Heart left ventricle (tissue), 16 donors: ENCODE data around the gene SLC1A4. TPM values are rescaled to one million over a fixed set of nuclear protein-coding genes. Genes with fewer than 3 reads are reported as not detected.

Experiments used
- ATAC-seq, 4 donors: fragments of 200-7000 bp; cut with Tn5 transposase; one replicate each; pipeline ENCODE4 v1.9.1; 2020 to 2022; ENCODE audit warnings: moderate library complexity in 4 of 4, mild to moderate bottlenecking in 3 of 4, moderate number of reproducible peaks in 1 of 4
- DNase-seq, 5 donors: peaks; one replicate each; pipeline ENCODE4 v3.0.0-alpha.2; 2020
- H3K27ac ChIP-seq, 12 donors: fragments of 200-600 bp; sonication (generic) in 4 of 12; one replicate each; pipeline versions ENCODE4 v1.5.0 to v1.8.0; 2016 to 2022; ENCODE audit warnings: mild to moderate bottlenecking in 2 of 12
- H3K27me3 ChIP-seq, 9 donors: fragments of 200-600 bp; sonication (generic) in 2 of 9; one replicate each; pipeline versions ENCODE4 v1.5.1 to v1.8.0; 2016 to 2022; ENCODE audit warnings: mild to moderate bottlenecking in 3 of 9
- H3K36me3 ChIP-seq, 9 donors: fragments of 200-600 bp; sonication (generic) in 2 of 9; one replicate each; pipeline versions ENCODE4 v1.5.0 to v1.8.0; 2018 to 2022; ENCODE audit warnings: mild to moderate bottlenecking in 2 of 9
- H3K4me1 ChIP-seq, 12 donors: fragments of 200-600 bp; sonication (generic) in 4 of 12; one replicate each; pipeline versions ENCODE4 v1.5.0 to v1.8.0; 2016 to 2022; ENCODE audit warnings: mild to moderate bottlenecking in 3 of 12
- H3K4me3 ChIP-seq, 12 donors: fragments of 200-600 bp; sonication (generic) in 4 of 12; one replicate each; pipeline versions ENCODE4 v1.5.0 to v1.8.0; 2017 to 2022; ENCODE audit warnings: mild to moderate bottlenecking in 9 of 12, moderate library complexity in 4 of 12
- H3K9me3 ChIP-seq, 12 donors: fragments of 200-600 bp; sonication (generic) in 4 of 12; one replicate each; pipeline versions ENCODE4 v1.5.0 to v1.8.0; 2016 to 2022; ENCODE audit warnings: mild to moderate bottlenecking in 1 of 12
- POLR2A ChIP-seq, 2 donors: fragments of 450-650 bp; IDR thresholded peaks; one replicate each; pipeline ENCODE4 v1.6.1; 2017; ENCODE audit warnings: antibody characterized with exemption in 2 of 2, mild to moderate bottlenecking in 2 of 2, moderate library complexity in 2 of 2
- WGBS, 4 donors: extraction: QIAGEN DNeasy Blood & Tissue Kit in 2 of 4; methylation state at CpG; one replicate each; pipeline versions ENCODE4 v1.1.5 to v1.1.7; 2013 to 2018; 5-methylcytosine and 5-hydroxymethylcytosine counted together
- intact Hi-C, 10 donors: fragments of 100-400 bp; cut with DNase I; formaldehyde crosslinking; loops; one replicate each; pipeline versions ENCODE4 v1.11.1 to v1.14.2; 2022
- polyA plus RNA-seq, 2 donors: library from polyadenylated mRNA; stranded (reverse); fragments of 200-250 nt; gene quantifications; one replicate each; pipeline ENCODE4 v1.2.3, GENCODE V29; 2013
- total RNA-seq, 9 donors: library from RNA; depleted of rRNA in 2 of 9; stranded (reverse); fragments of >200 nt in 2 of 9; fragmentation: NEBNext Ultra II Directional in 3 of 9; extraction: Animal tissue kit (Norgen Biotek cat#: 25700) in 3 of 9; gene quantifications; one replicate each; pipeline versions ENCODE4 v1.1.0 to v1.2.4, GENCODE V29; 2016 to 2023
- TF ChIP-seq, protein P1 (sequence below), 12 donors: fragments of 200-600 bp; sonication (generic) in 4 of 12; IDR thresholded peaks; one replicate each; pipeline versions ENCODE4 v1.5.0 to v1.8.0; 2018 to 2022; ENCODE audit warnings: antibody characterized with exemption in 12 of 12, mild to moderate bottlenecking in 5 of 12
- donor health status: ischemic (EF 13 %, LVEDD 7.1; RV severe dilation, severe dysfunction).
- donor health status: healthy with polysubstance abuse.
- donor health status: DM: no; HTN: yes; CAD: no.
- donor health status: DM: no; HTN: no; CAD: no.
- donor health status: ischemic (EF 25% LVEDD 6.9; RV normal size, moderate dysfunction).
- donor health status: ischemic (EF 25% LVEDD 5.7; RV mildly dilated, moderate dysfunction).
- donor health status: healthy.
- donor health status: DM: yes; HTN: yes; CAD: no.
- donor health status: ischemic (EF 35%, LVEDD 5.7; RV mildly dilated, moderate dysfunction).
- donor health status: nonischemic (EF 11% LVEDD 7.7; RV severe dilation, severe dysfunction).
- donor health status: DM: yes; HTN: yes; CAD: no.
- donor health status: PGD.
- donor health status: ischemic (EF 29% LVEDD 5.4; RV normal size, mild dysfunction).
- donor health status: nonischemic (EF 23%, LVEDD 6.1; RV moderate dilation, normal function).

Gene SLC1A4
- total and polyA plus RNA-seq, 11 donors = 3.0 to 22.4 (median 10.8) TPM

DNA sequence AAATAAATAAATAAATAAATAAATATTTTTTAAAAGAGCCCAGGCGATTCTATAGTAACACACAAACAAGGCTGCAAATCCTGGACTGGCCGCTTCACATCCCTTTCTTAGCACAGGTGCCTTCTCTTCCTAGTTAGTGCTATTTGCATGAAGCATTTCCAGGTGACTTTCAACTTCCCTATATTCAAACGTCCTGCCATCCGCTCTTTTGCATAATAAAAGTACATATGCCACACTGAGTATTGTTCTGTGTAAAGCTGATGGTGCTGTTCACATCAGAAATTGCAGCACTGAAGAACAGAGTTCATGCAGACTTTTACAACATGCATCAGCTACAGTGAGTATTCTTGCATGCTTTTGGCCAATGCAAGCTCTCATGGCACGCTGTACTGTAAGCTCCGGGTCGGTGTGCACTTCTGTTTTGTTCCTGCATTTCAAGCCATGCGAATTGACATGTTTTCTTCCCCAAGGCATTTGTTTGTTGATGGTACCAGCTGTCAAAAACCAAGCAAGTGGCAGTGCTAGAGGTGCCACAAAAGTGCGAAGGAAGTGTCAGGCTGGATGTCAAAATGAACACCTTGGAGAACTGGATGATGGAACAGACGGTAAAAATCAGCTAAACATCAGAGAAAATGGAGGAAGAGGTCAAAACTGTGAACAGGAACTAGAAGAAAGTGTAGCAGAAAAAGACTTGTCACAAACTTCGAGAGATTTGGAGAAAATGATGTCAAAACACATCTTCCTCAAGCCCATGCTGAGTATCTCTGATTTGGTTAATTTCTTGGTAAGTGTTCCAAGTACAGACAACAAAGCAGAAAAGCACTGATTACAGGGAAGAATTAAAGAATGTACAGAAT lies 41.5 kb downstream of the SLC1A4 start:
- WGBS, 4 donors = 86 to 89% (median 88%) methylated on average over 11 of the region's 11 CpGs
- no peak for DNase-seq
- Histone ChIP-seq H3K36me3 (no peaks in the 10 kb centered on the region), H3K27ac (no peak overlapping the region), H3K27me3 (no peaks in the 10 kb centered on the region), H3K4me1 (peaks cover 0 to 32% (median 8%) of the 10 kb centered on the region in 12 donors), H3K4me3 (no peak overlapping the region), H3K9me3 (no peaks in the 10 kb centered on the region)
- intact Hi-C loops = loop anchor here in 1 of 10 donors (5.0 kb wide), 1 partner anchor 33 kb away; no protein-coding TSS in a partner anchor
- ATAC-seq = no peak
- TF ChIP-seq, protein P1, sequence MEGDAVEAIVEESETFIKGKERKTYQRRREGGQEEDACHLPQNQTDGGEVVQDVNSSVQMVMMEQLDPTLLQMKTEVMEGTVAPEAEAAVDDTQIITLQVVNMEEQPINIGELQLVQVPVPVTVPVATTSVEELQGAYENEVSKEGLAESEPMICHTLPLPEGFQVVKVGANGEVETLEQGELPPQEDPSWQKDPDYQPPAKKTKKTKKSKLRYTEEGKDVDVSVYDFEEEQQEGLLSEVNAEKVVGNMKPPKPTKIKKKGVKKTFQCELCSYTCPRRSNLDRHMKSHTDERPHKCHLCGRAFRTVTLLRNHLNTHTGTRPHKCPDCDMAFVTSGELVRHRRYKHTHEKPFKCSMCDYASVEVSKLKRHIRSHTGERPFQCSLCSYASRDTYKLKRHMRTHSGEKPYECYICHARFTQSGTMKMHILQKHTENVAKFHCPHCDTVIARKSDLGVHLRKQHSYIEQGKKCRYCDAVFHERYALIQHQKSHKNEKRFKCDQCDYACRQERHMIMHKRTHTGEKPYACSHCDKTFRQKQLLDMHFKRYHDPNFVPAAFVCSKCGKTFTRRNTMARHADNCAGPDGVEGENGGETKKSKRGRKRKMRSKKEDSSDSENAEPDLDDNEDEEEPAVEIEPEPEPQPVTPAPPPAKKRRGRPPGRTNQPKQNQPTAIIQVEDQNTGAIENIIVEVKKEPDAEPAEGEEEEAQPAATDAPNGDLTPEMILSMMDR (IDR thresholded peaks at IDR 0.05) = no peak
- TF ChIP-seq POLR2A (IDR thresholded peaks at IDR 0.05) = no peak

- Histone ChIP-seq H3K9me3 (no peaks in the 10 kb centered on the region), H3K4me1 (peaks cover 0 to 30% (median 8%) of the 10 kb centered on the region in 12 donors), H3K27ac (no peak overlapping the region), H3K27me3 (no peaks in the 10 kb centered on the region), H3K4me3 (no peak overlapping the region), H3K36me3 (no peaks in the 10 kb centered on the region)
- DNase-seq = no peak
- TF ChIP-seq, protein P1 (IDR thresholded peaks at IDR 0.05) = no peak
- intact Hi-C loops = loop anchor here in 2 of 10 donors (2.0 to 5.0 kb wide), 2 partner anchors 34 to 115 kb away; no protein-coding TSS in a partner anchor
- ATAC-seq = peak in 1 of 4 donors; percentile 15
- WGBS, 4 donors = 69 to 82% (median 74%) methylated on average over 8 of the region's 8 CpGs
These were observed 42.3 kb downstream of the SLC1A4 start for GRCh38 chr2:65031341-65032018.

DNA sequence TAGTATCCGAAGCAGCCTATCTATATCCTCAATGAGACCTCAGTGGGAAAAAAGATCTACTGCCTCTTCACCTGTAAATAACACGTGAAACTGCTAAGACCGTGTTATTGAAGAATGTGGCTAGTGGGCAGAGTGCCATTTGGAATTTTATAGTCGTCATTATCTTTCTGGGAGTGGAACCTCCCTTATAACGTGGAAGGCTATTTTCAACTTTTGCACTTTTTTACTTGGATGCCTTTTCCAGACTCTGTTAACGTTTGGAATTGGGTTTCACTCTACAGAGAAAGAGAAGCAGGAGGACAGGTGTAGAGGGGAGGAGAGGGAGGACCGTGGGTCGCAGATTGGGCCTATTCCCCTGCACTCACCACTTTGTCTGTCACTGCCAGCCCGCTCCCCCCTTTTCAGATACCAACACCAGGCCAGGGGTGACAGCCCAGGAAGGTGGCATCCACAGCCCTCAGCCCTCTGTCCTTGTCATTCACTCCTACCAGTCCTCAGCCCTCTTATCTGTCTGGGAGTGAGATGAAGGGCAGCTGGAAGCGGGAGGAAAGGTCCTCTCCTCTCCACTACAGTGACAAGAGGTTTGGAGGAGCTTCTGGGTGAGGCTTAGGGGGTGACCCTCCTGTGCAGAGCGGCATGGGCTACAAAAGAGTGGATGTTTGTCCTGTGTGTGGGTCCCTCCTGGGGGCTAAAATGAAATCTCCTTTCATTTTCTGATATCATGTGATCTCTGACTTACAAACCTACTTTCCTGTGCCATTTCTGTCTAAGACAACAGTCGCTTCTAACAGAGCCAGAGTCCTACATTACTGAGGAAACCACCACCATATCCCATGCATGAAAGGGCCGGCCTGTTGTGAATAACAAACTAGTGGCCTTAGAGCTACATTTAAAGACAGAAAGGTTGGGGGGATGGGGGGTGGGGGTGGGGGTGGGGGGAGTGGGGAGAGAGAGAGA lies 43.1 kb downstream of the SLC1A4 start:
- H3K4me1 ChIP-seq = peaks cover 0 to 30% (median 8%) of the 10 kb centered on the region in 12 donors
- DNase-seq = no peak
- no peak overlapping the region for H3K27ac ChIP-seq
- H3K9me3 ChIP-seq = no peaks in the 10 kb centered on the region
- H3K36me3 ChIP-seq = no peaks in the 10 kb centered on the region
- TF ChIP-seq, protein P1 (IDR thresholded peaks at IDR 0.05) = no peak
- no peak for TF ChIP-seq POLR2A (IDR thresholded peaks at IDR 0.05)
- WGBS, 4 donors = 48 to 57% (median 51%) methylated on average over 13 of the region's 13 CpGs
- ATAC-seq = peak in 3 of 4 donors; percentile 44 to 81 (median 66)
- no peak overlapping the region for H3K4me3 ChIP-seq
- H3K27me3 ChIP-seq = no peaks in the 10 kb centered on the region
- intact Hi-C loops = loop anchor here in 2 of 10 donors (2.0 to 5.0 kb wide), 2 partner anchors 35 to 115 kb away; no protein-coding TSS in a partner anchor
